Stimulated activated CD4-positive, alpha-beta T cell treated with anti-CD3 and anti-CD28 coated beads, Interleukin-2, amount 100 ng/mL, for 48 hours (primary cell): ENCODE measurements around the gene SLC44A3.
A peak's percentile ranks its signal among the peaks of the same experiment; 100 is the strongest.

Experiments used
- DNase-seq, 2 donors: peaks; one replicate each; pipeline ENCODE4 v3.0.0-alpha.2; 2020

The SLC44A3 gene

DNA sequence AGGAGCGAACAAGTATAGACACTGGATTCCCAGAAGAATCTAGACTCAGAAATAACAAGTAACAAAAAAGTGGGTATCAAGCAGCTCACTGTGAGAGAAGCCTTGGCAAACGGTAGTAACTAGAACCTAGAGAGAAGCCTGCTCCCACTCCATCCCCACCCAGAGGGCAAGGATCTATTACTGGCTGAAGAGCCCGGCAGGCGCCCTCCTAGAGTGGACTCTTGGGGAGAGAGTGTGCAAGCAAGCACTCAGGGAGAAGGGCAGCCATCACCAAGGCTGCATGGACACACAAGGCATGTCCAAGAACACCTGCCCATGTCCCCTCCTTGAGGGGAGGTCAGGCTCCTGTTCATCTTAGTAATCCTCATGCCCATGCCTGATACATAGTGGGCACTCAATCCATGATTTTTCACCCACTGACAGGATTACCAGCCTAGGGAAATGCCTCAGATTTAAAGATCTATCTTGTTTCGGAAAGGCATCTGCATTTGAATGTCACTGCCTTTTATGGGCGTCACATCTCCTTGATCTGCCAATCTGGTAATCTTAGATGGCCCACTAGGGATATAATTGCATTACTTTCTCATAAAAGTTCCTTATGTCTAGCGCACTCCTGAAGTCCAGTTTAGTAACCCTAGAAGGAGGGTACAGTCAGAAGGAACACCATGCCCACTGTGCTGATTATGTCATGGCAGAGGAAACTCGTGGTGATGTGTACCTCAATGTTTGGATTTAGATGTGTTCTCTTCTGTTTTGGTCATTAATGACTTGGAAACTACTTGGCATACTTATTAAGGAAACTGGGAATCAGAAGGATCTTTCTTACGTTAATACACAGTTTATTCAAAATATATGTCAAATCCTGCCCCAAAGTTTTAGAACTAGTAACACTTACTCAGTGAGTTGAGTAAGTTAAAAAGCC is 92.4 kb downstream of the SLC44A3 start:
- no peak for DNase-seq

DNA sequence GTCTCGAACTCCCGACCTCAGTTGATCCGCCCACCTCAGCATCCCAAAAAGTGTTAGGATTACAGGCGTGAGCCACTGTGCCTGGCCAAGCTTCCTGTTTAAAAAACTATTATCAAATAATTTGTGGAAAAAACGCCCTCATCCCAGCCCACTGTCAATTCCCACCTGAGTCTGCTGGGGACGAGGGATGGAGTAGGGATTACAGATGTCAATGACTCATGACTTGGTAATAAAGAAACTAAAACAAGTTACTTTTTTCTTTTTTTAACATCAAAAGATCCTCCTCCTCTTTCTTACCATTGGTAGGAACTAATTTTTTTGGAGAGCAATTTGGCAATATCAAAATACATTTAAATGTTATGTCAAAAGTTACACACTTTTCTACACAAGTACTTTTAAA is 97.1 kb downstream of the SLC44A3 start:
- no peak for DNase-seq

DNA sequence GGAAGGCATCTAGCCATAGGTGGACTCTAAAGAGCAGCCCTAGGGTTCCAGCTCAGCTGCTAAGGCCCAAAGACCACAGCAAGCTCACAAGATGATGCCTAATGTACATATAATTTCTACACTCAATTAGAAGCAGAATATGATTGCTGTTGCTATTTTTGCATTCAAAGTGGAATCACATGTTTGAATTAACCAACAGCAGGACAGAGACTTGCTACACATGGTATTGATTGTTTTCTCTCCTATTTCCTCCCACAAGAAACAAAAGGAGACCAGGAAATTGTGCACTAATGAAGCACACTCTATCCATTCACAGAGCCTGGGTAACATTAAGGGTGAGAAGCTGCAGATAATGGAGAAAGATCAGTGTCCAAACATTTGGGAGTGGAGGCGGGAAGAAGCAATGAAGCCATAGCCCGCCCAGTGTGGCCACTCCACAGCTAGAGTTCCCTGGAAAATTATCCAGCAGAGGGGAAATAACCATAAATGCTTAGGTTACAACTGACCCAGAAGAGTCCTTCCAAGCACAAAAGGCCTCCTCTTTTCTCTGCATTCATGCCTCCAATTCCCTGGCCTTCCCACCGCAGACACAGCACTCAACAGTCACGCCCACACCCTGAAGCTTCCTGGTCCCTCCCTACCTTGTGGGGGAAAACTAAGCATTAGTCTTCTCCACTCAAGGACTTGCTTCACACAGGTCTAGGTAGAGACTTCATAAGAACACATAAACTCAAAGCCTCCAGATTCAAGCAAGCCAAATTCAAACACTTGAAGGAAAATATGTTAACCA is 99.3 kb downstream of the SLC44A3 start:
- no peak for DNase-seq

DNA sequence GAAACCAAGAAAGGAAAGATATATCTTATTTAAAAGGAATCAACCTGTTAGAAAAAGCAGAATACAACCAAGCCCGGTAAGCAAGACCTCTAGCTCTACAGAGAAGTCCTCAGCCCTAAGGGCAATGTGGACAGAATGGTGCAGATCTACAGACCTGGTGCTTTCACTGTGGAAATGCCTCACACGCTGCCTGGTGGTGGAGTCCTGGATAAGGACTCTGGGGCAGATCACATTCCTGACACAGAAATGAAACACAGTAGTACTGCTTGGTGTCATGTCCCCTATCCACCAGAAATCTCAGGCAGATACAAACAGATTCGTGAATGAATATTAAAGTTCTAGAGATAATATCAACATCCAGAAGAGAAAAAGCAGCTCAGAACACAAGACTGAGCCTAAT is 99.9 kb downstream of the SLC44A3 start:
- DNase-seq, result no peak

DNA sequence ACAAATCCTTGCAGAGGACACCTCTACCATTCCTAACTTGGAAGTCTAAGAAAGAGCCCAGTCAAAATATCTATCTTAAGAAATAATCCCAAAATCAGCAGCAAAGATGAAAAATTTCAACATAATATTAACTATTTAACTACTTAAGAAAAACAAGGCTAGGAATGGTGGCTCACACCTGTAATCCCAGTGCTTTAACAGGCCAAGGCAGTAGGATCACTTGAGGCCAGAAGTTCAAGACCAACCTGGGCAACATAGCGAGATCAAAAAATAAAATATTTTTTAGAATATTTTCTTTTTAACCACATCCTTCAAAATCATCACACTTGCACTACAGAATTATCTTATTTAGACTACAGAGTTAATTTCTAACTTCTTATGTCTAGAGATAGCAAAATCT is 101.8 kb downstream of the SLC44A3 start:
- no peak for DNase-seq

DNA sequence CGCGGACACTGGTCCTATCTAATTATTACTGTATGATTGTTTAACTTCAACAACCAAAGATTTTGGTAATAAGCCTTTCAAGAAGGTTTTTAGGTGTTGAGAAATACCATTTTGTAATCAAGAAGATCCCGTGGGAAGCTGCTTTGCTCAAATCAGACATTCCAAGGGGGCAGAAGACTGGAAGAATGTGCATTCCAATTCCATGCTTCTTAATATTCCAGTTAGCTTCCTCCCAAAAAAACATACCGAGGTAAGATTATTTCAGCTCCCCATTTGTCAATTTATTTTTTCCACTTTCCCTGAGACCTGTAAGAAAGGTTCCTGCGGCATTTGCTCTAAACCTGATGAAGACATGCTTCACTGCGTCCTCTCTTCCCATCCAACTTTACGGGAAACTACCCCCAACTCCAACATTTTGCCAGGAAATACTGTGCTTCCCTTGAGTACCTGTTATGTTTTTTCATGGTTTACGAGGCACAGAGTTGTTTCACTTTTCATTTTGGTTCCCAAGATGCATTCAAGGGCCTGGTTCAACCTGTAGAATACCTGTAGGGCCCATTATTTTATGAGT is 102.7 kb downstream of the SLC44A3 start:
- DNase-seq, result no peak

DNA sequence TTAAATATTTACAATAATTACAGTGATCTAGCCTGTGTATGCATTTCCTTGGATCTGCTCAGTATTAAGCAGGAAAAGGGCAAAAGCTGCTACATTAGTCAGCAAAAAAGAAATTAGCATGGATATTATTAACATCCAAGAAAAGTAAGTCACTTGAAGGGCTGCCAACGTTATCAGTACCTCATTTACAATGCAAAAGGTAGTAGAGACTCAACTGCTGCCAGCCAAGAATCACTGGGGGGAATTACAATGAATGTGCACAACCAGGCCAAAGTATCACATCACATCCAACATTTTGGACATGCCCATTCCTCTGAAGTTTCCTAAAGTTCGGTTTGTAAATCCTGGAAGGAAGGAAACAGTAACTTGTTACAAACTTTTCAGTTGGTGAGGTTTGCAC is 104.8 kb downstream of the SLC44A3 start:
- no peak for DNase-seq

DNA sequence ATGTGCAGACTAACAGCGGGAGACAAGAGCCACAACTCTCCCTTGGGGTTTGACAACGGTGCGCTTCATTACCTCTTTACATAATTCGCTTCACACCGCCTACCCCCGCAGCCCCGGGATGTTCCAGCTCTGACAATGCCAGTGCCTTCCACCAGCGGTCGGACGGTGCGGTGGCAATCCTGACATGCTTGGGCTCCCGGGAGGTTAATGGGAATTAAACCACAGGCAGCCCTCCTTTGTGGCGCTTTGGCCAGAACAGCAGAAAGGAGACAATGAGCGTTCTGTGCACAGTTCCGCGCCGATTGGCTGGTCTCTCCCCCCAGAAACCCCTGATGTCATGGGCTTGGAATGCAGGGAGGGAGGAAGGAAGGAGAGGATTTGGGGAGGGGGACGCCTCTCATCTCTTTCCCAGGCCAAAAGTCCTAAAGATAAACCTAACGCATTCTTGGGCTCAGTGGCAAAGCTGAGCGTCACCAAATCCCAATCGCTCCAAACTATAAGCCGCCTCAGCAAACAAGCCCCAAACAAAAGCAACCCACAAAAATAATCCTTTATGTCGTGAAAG is 105.5 kb downstream of the SLC44A3 start:
- no peak for DNase-seq

DNA sequence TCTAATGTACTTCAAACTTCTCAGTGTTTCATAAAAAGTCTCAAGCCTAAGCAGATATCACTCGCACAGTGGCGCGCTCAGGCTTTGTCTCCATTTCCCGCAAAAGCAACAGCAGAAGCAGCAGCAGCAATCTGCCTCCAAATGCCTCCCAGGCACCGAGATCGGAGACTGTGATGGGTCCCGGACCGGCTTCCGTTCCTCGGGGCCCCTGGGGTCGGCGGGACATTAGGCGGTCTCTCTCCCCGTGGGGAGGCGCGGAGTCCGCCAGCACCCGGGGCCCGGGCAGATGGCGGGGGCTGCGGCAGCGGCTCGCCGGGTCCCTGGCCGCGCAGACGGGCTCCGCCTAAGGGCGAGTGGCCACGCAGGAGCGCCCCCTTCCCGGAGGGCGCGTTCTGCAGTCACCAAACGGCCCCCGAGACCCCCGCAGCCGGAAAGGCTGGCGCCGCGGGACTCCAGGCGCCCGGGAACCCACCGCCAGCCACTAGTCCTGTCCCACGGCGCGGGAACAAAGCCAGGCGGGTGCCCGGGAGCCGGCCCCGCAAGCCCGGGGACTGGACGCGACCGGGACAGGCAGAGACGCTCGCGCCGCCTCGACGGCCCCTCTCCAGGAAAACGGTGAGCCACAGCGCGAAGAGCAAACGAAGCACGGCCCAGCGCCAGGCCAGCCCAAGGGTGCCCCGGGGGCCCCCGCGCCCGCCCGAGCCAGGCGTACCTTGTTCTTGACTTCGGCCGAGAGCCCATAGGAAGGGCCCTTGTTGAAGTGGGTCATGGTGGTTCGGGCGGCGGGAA is 106.2 kb downstream of the SLC44A3 start:
- peak in 1 of 2 donors; percentile 21 for DNase-seq

DNA sequence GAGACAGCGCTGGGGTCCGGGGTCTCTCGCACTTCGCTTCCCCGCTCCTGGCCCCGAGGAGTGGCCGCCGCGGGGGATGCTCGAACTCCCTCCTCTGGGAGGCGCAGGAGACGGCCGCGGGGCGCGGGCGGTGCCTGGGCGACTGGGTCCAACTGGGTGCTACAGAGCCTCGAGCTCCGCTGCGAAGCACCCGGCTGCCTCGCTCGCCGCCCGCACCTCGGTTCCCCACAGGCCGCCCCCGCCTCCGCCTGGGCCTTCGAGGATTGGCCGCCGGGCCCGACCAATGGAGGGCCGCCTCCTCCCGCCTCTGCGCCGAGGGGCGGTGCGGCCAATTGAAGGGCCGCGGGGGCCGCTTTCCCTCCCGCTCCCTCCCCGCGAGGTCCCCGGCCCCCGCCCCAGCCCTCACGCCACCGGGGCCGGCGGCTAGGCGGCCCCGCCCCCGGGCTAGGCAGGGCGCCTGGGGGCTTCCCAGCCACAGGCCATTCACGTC is 106.8 kb downstream of the SLC44A3 start, which contains the start of gene CNN3:
CNN3 (minus strand) TSS at position 196 of the 490 bp plus-strand sequence. CDS start 216 bp downstream, outside the sequence.
- DNase-seq, result peak; percentile 37 to 53

DNA sequence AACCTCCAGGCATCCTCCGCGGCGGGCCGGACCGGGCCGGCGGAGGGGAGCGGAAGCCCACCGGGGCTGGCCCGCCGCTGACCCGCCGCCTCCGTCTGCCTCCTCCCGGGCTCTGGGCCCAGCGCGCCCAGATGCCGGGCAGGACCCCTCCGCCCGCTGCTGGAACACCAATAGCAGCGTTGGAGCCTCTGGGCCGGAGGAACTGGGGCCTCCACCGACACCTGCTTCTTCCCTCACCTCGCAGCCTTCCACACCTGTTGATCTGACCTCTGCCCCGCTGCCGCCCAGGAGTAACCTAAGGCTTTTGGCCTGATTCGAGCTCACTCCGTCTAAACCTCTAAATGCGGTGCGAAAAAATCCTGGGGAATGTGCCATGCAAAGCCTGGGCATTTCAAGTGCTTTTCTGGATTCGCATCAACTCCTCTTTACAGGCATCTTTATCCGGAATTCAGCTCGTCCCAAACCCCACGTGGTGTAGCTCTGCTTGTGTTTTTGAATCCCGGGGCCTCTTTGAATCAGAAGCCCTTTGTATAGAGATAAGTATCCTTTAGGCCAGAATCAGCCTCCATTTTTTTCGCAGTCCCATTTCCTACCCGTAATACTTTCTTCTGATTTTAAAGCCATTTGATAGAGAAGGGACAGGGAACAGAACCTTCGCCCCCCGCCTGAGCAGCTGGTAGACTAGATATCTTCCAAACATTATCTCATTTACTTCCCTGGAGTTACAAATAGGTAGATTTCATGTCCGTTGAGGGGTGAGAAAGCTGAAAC is 107.4 kb downstream of the SLC44A3 start:
- no peak for DNase-seq

DNA sequence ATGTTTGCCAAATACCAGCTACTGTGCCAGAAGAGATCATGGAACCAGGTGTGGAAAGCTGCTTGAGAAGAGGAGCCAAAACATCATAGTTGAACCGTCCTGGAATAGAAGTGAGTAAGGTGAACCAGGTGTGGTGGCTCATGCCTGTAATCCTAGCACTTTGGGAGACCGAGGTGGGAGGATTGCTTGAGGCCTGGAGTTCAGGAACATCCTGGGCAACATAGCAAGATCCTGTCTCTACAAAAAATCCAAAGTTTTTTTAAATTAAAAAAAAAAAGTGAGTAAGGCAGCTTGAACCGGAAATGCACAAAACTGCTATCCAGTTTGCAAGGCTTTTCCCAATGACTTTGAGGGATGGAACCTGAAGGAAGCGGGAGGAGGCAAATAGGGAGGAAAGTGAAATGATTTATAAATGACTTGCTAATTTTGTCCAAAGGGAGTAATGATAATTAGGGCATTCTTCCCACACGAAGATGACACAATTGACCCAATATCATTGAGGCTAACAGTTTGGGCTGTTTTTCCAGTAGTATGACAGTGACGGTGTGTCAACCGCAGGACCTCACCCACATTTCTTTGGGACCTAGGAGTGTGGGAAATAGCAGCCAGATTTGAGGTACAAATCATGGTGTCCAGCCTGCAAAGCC is 108.3 kb downstream of the SLC44A3 start:
- no peak for DNase-seq

DNA sequence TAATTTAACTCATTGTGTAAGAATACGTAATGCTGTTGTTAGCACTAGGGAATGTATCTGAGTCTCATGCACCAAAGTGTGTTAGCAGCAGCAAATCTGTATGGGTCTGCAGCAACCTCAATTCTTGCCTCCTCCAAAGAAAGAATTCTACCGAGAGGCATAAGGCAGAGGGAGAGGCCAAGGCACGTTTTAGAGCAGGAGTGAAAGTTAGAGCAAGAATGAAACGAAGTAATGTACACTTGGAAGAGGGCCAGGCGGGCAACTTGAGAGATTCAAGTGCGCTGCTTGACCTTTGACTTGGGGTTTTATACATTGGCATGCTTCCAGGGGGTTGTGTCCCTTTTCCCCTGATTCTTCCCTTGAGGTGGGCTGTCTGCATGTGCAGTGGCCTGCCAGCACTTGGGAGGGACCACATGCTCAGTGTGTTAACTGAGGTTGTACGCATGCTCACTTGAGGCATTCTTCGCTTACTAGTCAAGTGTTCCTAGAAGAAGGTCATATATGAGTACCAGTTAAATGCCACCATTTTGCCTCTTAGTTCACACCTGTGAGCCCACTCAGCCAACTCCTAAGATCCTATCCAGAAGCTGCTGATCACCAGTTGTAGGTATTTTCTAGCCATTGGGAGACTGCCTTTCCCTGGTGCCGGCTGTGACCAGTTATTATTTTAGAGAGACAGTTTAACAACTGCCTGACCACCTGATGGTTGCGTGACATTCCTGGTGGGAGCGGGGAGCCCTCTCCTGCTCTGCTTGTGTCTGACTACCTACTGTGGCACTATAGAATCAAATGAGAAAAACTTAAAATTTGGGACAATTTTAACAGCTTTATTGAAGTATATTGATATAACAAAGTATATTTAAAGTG is 109.4 kb downstream of the SLC44A3 start:
- DNase-seq, result no peak

DNA sequence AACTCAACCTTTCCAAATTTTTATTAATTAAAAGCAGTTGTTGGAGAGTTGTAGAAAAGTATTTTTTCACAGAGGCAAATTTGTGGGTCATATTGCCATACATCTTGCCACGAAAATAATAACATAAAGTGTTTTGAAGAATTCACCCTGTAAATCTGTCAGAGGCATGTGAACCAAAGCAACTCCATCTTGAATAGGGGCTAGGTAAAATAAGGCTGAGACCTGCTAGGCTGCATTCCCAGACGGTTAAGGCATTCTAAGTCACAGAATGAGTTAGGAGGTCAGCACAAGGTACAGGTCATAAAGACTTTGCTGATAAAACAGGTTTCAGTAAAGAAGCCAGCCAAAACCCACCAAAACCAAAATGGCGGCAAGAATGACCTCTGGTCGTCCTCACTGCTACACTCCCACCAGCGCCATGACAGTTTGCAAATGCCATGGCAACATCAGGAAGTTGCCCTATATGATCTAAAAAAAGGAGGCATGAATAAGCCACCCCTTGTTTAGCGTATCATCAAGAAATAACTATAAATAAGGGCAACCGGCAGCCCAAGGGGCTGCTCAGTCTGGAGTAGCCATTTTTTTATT is 111.2 kb downstream of the SLC44A3 start:
- no peak for DNase-seq

DNA sequence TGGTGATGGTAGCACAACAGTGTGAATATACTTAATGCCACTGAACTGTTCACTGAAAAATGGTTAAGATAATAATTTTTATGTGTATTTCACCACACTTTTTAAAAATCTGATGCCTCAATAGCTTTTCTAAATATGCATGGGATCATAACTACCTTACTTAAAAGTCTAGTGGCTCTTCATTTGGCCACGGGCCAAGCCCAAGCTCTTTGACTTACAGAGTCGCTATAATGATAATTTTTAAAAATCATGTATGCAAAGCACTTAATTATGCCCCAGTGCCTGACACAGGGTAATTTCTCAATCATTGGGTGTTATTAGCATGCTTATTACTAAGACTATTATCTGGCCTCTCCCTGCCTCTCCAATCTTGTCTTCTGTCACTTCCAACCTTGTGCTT is 114.4 kb downstream of the SLC44A3 start:
- no peak for DNase-seq

DNA sequence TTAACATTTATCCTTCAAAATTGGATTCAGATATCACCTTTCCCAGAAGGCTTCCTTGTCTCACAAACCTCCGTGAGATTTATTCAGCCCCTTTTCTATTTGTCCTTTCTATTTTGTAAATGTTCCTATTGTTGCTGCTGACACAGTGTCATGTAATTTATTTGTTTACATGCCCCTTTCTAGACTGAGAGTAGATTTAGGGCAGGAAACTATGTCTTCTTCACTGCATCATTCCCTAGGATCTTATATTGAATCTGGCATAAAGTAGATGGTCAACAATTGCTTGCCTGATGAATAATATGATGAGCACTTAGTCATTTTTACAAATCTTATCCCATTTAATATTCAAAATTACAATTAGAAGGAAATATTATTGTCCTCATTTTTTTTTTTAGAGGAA is 114.9 kb downstream of the SLC44A3 start:
- DNase-seq, result no peak

DNA sequence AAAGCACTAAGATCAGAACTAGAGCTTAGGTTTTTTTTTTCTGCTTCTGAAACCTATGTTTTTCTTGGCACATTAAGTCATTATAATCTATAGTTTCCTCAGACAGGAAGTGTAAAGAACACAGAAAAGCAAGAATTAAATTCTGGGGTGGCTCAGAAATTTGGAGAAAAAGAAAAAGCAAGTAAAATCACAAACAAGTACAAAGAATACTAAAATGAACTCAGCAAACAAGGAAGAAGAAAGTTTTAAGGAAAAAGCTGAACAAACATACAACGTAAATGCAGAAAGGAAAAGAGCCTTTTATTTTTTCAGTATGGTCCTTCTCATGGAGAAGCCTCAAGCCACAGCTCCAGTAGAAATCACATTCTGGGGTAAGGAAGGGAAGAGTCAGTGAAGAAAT is 115.3 kb downstream of the SLC44A3 start:
- DNase-seq, result no peak

DNA sequence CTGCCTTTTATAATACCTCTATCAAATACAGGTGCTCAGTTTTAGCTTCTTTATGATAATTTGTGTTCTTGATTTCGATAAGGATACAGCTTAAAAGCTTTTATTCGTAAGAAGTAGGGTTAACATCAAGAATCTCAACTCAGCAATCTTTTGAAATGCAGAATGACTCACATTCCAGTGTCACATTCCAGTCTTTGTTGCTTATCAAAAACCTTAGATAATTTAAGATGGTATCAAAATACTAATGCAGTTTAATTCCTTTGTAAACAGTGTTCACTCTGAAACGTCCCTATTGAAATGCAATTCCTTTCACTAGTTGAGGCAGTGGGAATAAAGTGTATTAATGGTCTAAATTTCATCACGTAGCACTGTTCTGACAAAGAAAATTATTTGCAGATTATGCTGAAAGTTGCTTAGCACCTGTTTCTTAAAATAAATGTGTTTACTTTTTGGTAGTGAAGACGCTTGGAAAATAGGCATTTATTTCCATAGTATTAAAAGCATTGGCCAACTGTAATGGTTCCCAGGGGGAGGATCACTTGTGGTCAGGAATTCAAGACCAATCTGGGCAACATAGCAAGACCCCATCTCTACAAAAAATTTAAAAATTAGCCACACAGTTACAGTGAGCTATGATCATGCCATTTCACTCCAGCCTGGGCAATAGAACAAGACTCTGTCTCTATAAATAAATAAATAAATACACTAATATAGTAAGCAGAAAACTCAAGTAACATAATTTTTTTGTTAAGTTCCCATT is 116.9 kb downstream of the SLC44A3 start:
- DNase-seq, result no peak

DNA sequence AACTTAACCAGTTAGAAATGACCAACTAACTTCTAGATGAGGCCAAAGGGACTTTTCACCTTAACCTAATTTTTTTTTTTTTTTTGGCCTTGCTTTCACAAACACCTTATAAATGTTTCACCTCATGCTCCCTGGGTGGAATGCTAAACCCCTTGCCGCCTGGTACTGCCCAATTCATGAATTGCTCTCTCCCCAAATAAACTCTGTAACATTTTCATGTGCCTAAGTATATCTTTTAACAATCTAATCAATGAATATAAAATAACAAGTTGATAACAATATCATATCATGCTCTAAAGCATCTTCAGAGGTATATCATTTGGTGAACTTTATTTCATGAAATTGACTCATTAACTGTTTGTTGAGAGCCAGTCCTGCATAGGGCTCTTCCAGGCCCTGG is 117.7 kb downstream of the SLC44A3 start:
- DNase-seq, result no peak
